Endothelial cell of umbilical vein (primary cell): ENCODE results near the gene THSD4. TPM values are rescaled to one million over a fixed set of nuclear protein-coding genes. Genes with fewer than 3 reads are reported as not detected.
A peak's percentile ranks its signal among the peaks of the same experiment; 100 is the strongest.

Experiments
- BruUV-seq: library from RNA; stranded (reverse); fragments of 400-500 nt; replicated peaks from 2 replicates; lab custom pipeline; 2021; lab: Mats Ljungman, UMichigan
- CTCF ChIA-PET: fragments of 300-600, 350-600 bp; sonication (Branson Sonifier 250); formaldehyde crosslinking; loops from one replicate; lab custom pipeline; 2021; ENCODE audit warnings: antibody characterized with exemption, inconsistent platforms; lab: Charles Lee
- POLR2A ChIA-PET: fragments of 300-600, 350-600 bp; sonication (Branson Sonifier 250); formaldehyde crosslinking; loops from one replicate; lab custom pipeline; 2021; ENCODE audit warnings: antibody characterized with exemption, inconsistent platforms; lab: Charles Lee
- DNase-seq: peaks from one replicate; pipeline ENCODE4 v3.0.0-alpha.2; 2011; ENCODE audit warnings: low read depth, low spot score
- FAIRE-seq: peaks from 2 replicates; lab custom pipeline; 2011; peaks lifted over from hg19 to GRCh38; lab: Jason Lieb, UNC
- H2AFZ ChIP-seq: 2 replicates; pipeline ENCODE4 v1.6.0; 2012; ENCODE audit warnings: low read depth, low read length, control low read depth, inconsistent platforms
- H3K27ac ChIP-seq: 2 replicates; pipeline ENCODE4 v1.5.1; 2011; ENCODE audit warnings: low read depth, mild to moderate bottlenecking, control low read depth, low read length, moderate library complexity; ENCODE audit not compliant: insufficient read depth
- H3K27me3 ChIP-seq, 2 experiments: 2 replicates each; pipeline versions ENCODE4 v1.6.0 to v1.6.1; 2011; ENCODE audit warnings: low read length in 2 of 2, mixed read lengths in 1 of 2; ENCODE audit not compliant: control insufficient read depth in 2 of 2, insufficient read depth in 2 of 2
- H3K36me3 ChIP-seq, 2 experiments: 2 replicates in 1 of 2; 3 replicates in 1 of 2; pipeline ENCODE4 v1.5.1; 2011; ENCODE audit warnings: low read length in 2 of 2, mild to moderate bottlenecking in 1 of 2, moderate library complexity in 1 of 2; ENCODE audit not compliant: control insufficient read depth in 2 of 2, insufficient read depth in 2 of 2; ENCODE audit errors: extremely low read depth in 1 of 2
- H3K4me1 ChIP-seq: 3 replicates; pipeline ENCODE4 v1.5.1; 2011; ENCODE audit warnings: mild to moderate bottlenecking, low read length; ENCODE audit not compliant: control insufficient read depth, insufficient read depth; ENCODE audit errors: extremely low read depth
- H3K4me2 ChIP-seq: 2 replicates; pipeline ENCODE4 v1.6.1; 2011; ENCODE audit warnings: low read length, control low read depth, mixed read lengths; ENCODE audit not compliant: insufficient read depth
- H3K4me3 ChIP-seq, 3 experiments: fragments of 200-600 bp in 1 of 3; sonication (generic), shearing (Covaris generic) in 1 of 3; replicated peaks in 1 of 3; 2 replicates each; pipeline ENCODE4 v1.5.1; 2011 to 2016; ENCODE audit warnings: control low read depth in 3 of 3, low read length in 3 of 3, mild to moderate bottlenecking in 2 of 3, inconsistent platforms in 1 of 3, low read depth in 1 of 3, moderate library complexity in 1 of 3; ENCODE audit not compliant: insufficient read depth in 1 of 3
- H3K79me2 ChIP-seq: 2 replicates; pipeline ENCODE4 v1.6.0; 2012; ENCODE audit warnings: low read length, inconsistent platforms; ENCODE audit not compliant: control insufficient read depth, insufficient read depth
- H3K9ac ChIP-seq: replicated peaks from 2 replicates; pipeline ENCODE3; 2011; ENCODE audit warnings: low read length, control low read depth; ENCODE audit not compliant: insufficient read depth; ENCODE audit errors: extremely low read depth
- H3K9me1 ChIP-seq: replicated peaks from 3 replicates; pipeline ENCODE4 v1.6.0; 2011; ENCODE audit warnings: mild to moderate bottlenecking, low read length; ENCODE audit not compliant: control insufficient read depth, insufficient read depth; ENCODE audit errors: extremely low read depth
- H3K9me3 ChIP-seq: replicated peaks from 2 replicates; pipeline ENCODE4 v1.5.1; 2012; ENCODE audit warnings: low read length, inconsistent platforms; ENCODE audit not compliant: control insufficient read depth, insufficient read depth
- H4K20me1 ChIP-seq: replicated peaks from 2 replicates; pipeline ENCODE3; 2011; ENCODE audit warnings: mild to moderate bottlenecking, low read length; ENCODE audit not compliant: control insufficient read depth, insufficient read depth; ENCODE audit errors: extremely low read depth
- EZH2 ChIP-seq: IDR thresholded peaks from 2 replicates; pipeline ENCODE4 v1.6.1; 2012; ENCODE audit warnings: borderline replicate concordance, low read depth, mild to moderate bottlenecking, moderate library complexity, low read length, inconsistent platforms; ENCODE audit not compliant: severe bottlenecking
- FOS ChIP-seq: IDR thresholded peaks from 2 replicates; pipeline ENCODE4 v1.6.1; 2011; ENCODE audit warnings: mild to moderate bottlenecking, low read length, moderate library complexity, borderline replicate concordance; ENCODE audit not compliant: insufficient read depth
- GATA2 ChIP-seq: IDR thresholded peaks from 2 replicates; pipeline ENCODE4 v1.7.0; 2011; ENCODE audit warnings: low read depth, mild to moderate bottlenecking, moderate library complexity, mixed read lengths, low read length; ENCODE audit not compliant: insufficient read length, insufficient read depth
- JUN ChIP-seq: IDR thresholded peaks from 2 replicates; pipeline ENCODE4 v1.6.1; 2011; ENCODE audit warnings: borderline replicate concordance, low read depth; ENCODE audit not compliant: insufficient read length, insufficient read depth
- MYC ChIP-seq: IDR thresholded peaks from one replicate; pipeline ENCODE4 v1.6.1; 2011; ENCODE audit warnings: mild to moderate bottlenecking, low read depth, low read length
- POLR2A ChIP-seq: IDR thresholded peaks from 2 replicates; pipeline ENCODE4 v1.6.1; 2012; ENCODE audit warnings: low read depth, mild to moderate bottlenecking, control low read depth, low read length
- POLR2AphosphoS5 ChIP-seq: IDR thresholded peaks from 2 replicates; pipeline ENCODE4 v1.6.1; 2012; ENCODE audit warnings: low read depth, mild to moderate bottlenecking, control low read depth, low read length, moderate library complexity; ENCODE audit not compliant: insufficient read depth
- dilution Hi-C: fragments of 300-500 bp; cut with MboI; formaldehyde crosslinking; loops from one replicate; pipeline ENCODE4 v1.15.0; 2019; ENCODE audit warnings: low sequenced_read_pairs; ENCODE audit not compliant: extremely low pct_ligation_motif_present
- intact Hi-C: fragments of 100-400 bp; cut with micrococcal nuclease; formaldehyde crosslinking; loops from one replicate; pipeline ENCODE4 v1.10.0; 2022
- polyA plus RNA-seq, 4 experiments: library from polyadenylated mRNA; depleted of rRNA in 3 of 4; stranded (reverse) in 3 of 4; unstranded in 1 of 4; fragments of >200 nt; gene quantifications; 2 replicates each; pipeline versions ENCODE4 v1.2.1 to v1.2.3, GENCODE V29; 2011 to 2012; ENCODE audit warnings: missing spikeins in 1 of 4
- total RNA-seq: library from RNA; stranded (reverse); gene quantifications from 2 replicates; pipeline ENCODE4 v1.2.3, GENCODE V29; 2021
- TF ChIP-seq, protein P1 (sequence below): IDR thresholded peaks from 2 replicates; pipeline ENCODE4 v1.6.1; 2011; ENCODE audit not compliant: insufficient read depth, insufficient read length
- TF ChIP-seq, protein P2 (sequence below), 2 donors: IDR thresholded peaks; 1 replicate in 1 of 2; 2 replicates in 1 of 2; pipeline ENCODE4 v1.5.1; 2011; ENCODE audit warnings: low read length in 2 of 2, mild to moderate bottlenecking in 2 of 2, moderate library complexity in 2 of 2, control low read depth in 1 of 2, inconsistent platforms in 1 of 2, low read depth in 1 of 2; ENCODE audit not compliant: insufficient read depth in 1 of 2; ENCODE audit errors: extremely low read depth in 1 of 2

THSD4 gene
- total and polyA plus RNA-seq, 2 donors (not counting 3 experiments of a cell fraction or from before 2014, with no cell fraction given): 9.9 to 25.4 TPM

DNA sequence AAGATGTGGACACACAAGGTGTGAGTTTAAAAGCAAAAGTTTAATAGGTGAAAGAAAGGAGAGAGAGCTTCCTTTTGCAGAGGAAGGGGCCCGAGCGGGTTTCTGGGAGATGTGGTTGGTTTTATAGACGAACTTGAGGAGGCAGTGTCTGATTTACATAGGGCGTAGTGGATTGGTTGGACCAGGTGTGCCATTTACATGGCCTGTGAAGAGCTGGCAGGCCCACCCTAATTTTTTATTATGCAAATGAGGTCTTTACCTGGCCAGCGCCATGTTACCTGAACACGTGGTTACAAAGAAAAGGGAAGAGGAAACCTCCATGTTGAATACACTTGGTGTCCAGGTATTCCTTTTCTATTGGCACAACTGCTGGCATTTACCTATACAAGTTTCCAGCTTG, 42.8 kb upstream of the THSD4 start:
- H3K9ac ChIP-seq: no peak overlapping the region
- no peaks in the 10 kb centered on the region for H3K27me3 ChIP-seq
- FAIRE-seq (peak; percentile 56), DNase-seq (no peak)
- no peaks in the 10 kb centered on the region for H3K9me1 ChIP-seq
- H3K27ac ChIP-seq: no peak overlapping the region
- no peaks in the 10 kb centered on the region for H3K9me3 ChIP-seq
- dilution Hi-C loops (no loop called here), intact Hi-C loops (no loop called here)
- H2AFZ ChIP-seq: no peak overlapping the region
- no peak overlapping the region for H3K4me3 ChIP-seq
- H3K4me1 ChIP-seq: no peaks in the 10 kb centered on the region
- H3K79me2 ChIP-seq: no peaks in the 10 kb centered on the region
- POLR2A ChIA-PET: no interaction called here
- TF ChIP-seq FOS (no peak), GATA2 (no peak), POLR2A (no peak), EZH2 (no peak), MYC (no peak), JUN (no peak), POLR2AphosphoS5 (no peak)
- TF ChIP-seq, protein P1, sequence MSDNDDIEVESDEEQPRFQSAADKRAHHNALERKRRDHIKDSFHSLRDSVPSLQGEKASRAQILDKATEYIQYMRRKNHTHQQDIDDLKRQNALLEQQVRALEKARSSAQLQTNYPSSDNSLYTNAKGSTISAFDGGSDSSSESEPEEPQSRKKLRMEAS: no peak
- TF ChIP-seq, protein P2, sequence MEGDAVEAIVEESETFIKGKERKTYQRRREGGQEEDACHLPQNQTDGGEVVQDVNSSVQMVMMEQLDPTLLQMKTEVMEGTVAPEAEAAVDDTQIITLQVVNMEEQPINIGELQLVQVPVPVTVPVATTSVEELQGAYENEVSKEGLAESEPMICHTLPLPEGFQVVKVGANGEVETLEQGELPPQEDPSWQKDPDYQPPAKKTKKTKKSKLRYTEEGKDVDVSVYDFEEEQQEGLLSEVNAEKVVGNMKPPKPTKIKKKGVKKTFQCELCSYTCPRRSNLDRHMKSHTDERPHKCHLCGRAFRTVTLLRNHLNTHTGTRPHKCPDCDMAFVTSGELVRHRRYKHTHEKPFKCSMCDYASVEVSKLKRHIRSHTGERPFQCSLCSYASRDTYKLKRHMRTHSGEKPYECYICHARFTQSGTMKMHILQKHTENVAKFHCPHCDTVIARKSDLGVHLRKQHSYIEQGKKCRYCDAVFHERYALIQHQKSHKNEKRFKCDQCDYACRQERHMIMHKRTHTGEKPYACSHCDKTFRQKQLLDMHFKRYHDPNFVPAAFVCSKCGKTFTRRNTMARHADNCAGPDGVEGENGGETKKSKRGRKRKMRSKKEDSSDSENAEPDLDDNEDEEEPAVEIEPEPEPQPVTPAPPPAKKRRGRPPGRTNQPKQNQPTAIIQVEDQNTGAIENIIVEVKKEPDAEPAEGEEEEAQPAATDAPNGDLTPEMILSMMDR (IDR thresholded peaks at IDR 0.05; ENCODE audit: extremely low read depth in 1 of 2, insufficient read depth in 1 of 2, low read depth in 1 of 2, low read length in 2 of 2): no peak
- H4K20me1 ChIP-seq: no peaks in the 10 kb centered on the region
- CTCF ChIA-PET: no interaction called here
- BruUV-seq: no TSS peak
- H3K36me3 ChIP-seq: no peaks in the 10 kb centered on the region
- H3K4me2 ChIP-seq: no peak overlapping the region
